Inflammatory macrophage (primary cell): Measurements from ENCODE around the gene HLA-DRB1.
A peak's percentile ranks its signal among the peaks of the same experiment; 100 is the strongest.
"Not testable (repeated sequence)": the region's sequence is repeated elsewhere in the genome, so short reads cannot be mapped to it uniquely, and the experiment has no call there.

Source experiments
- DNase-seq, 2 donors: peaks; one replicate each; pipeline ENCODE4 v3.0.0-alpha.2; 2020 to 2022

The HLA-DRB1 gene

GRCh38 chr6:32609391-32609730, 19.7 kb upstream of the HLA-DRB1 start:
- no peak for DNase-seq

GRCh38 chr6:32608362-32608761, 18.7 kb upstream of the HLA-DRB1 start:
- no peak for DNase-seq

GRCh38 chr6:32607988-32608298, 18.3 kb upstream of the HLA-DRB1 start:
- no peak for DNase-seq

- DNase-seq = peak; percentile 63 to 79
Observed at GRCh38 chr6:32607263-32607987, 17.8 kb upstream of the HLA-DRB1 start.

GRCh38 chr6:32604434-32604877, 14.8 kb upstream of the HLA-DRB1 start:
- peak; percentile 69 to 81 for DNase-seq

- peak; percentile 56 to 64 for DNase-seq
Observed at GRCh38 chr6:32603888-32604287, 14.2 kb upstream of the HLA-DRB1 start.

- no peak for DNase-seq
Observed at GRCh38 chr6:32603222-32603621, 13.6 kb upstream of the HLA-DRB1 start.

GRCh38 chr6:32602383-32602782, 12.7 kb upstream of the HLA-DRB1 start:
- peak; percentile 58 to 63 for DNase-seq

- no peak for DNase-seq
Observed at GRCh38 chr6:32597024-32597423, 7.4 kb upstream of the HLA-DRB1 start.

GRCh38 chr6:32590713-32591112, 1.1 kb upstream of the HLA-DRB1 start:
- DNase-seq = not testable (repeated sequence)

GRCh38 chr6:32588156-32588555, 1.5 kb downstream of the HLA-DRB1 start:
- no peak for DNase-seq

GRCh38 chr6:32583527-32583898, 6.1 kb downstream of the HLA-DRB1 start:
- no peak for DNase-seq

GRCh38 chr6:32581315-32582095, 8.1 kb downstream of the HLA-DRB1 start:
- DNase-seq = no peak

GRCh38 chr6:32580593-32580992, 9.1 kb downstream of the HLA-DRB1 start:
- DNase-seq = no peak

- DNase-seq = no peak
Observed at GRCh38 chr6:32578962-32579361, 10.7 kb downstream of the HLA-DRB1 start.

GRCh38 chr6:32577493-32577892, 12.2 kb downstream of the HLA-DRB1 start:
- DNase-seq = not testable (repeated sequence)

GRCh38 chr6:32576250-32576649, 13.4 kb downstream of the HLA-DRB1 start:
- no peak for DNase-seq

- DNase-seq = no peak
Observed at GRCh38 chr6:32570363-32570905, 19.2 kb downstream of the HLA-DRB1 start.

- peak in 1 of 2 donors; percentile 69 for DNase-seq
Observed at GRCh38 chr6:32568561-32568960, 21.1 kb downstream of the HLA-DRB1 start.

GRCh38 chr6:32566957-32567356, 22.7 kb downstream of the HLA-DRB1 start:
- DNase-seq = no peak

- DNase-seq = no peak
Observed at GRCh38 chr6:32565511-32565910, 24.1 kb downstream of the HLA-DRB1 start.

GRCh38 chr6:32562940-32563339, 26.7 kb downstream of the HLA-DRB1 start:
- no peak for DNase-seq

GRCh38 chr6:32559747-32560146, 29.9 kb downstream of the HLA-DRB1 start:
- DNase-seq = no peak

- DNase-seq = no peak
Observed at GRCh38 chr6:32558426-32559057, 31.1 kb downstream of the HLA-DRB1 start.
